Measurements from ENCODE around the gene CLEC16A.

CLEC16A gene

DNA sequence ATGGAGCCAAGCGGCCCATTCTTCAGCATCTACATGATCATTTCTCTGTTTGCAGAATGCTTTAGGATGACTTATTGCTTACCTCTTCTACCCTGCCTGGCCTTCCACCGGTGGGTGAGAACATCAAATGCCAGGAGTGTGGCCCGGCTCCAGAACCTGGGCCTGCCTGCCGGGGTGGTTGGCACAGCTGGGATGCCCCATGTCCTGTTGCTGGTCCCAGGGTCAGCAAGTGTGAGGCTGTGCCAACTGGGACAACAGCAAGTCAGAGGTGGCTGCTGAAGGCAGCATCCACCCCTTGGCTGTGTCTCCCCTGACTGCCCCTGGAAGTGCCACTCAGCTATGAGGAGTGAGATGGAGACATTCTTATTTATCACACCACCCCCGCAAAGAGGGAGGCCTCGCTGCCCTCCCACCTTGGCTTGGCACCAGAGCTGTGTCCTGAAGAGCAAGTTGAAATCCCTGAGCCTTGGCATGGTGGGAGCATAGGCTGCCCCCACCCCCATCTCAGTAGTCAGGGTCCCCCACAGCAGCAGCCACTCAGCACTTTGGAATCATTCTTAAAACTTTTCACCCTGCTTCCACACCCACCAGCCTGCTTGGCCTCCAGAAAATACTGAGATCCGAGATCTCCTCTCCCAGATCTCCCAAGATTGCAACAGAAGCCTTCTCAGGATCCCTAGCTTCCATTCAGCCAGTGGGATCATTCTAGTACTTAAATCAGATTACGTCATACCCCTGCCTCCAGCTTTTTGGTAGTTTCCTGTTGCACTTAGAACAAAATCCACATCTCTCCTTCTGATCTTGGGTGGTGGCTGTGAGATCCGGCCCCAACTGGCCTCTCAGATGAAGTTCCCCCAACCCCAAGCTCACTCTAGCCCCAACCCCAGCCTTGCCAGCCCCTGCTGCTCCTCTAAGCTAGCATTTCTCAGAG lies 184.1 kb downstream of the CLEC16A start:
- FAIRE-seq, result no peak

DNA sequence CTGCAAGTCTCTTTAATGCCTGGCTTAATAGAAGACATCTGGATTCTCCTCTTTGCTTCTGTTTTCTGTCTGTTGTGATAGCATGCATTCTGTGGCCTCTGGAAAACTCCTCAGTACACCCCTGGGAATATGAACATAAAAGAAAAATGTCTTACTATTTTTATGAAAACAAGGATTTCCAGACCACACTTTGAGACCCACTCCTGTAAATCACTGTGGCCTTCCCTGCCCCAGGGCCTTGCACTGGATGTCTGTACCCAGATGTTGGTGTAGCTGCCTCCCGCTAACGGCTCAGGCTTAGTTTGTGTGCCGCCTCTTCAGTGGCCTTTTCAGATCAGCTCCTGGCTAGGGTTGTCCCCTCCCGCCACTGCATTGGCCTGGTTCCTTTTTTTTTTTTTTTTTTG lies 185.0 kb downstream of the CLEC16A start:
- FAIRE-seq, result no peak

DNA sequence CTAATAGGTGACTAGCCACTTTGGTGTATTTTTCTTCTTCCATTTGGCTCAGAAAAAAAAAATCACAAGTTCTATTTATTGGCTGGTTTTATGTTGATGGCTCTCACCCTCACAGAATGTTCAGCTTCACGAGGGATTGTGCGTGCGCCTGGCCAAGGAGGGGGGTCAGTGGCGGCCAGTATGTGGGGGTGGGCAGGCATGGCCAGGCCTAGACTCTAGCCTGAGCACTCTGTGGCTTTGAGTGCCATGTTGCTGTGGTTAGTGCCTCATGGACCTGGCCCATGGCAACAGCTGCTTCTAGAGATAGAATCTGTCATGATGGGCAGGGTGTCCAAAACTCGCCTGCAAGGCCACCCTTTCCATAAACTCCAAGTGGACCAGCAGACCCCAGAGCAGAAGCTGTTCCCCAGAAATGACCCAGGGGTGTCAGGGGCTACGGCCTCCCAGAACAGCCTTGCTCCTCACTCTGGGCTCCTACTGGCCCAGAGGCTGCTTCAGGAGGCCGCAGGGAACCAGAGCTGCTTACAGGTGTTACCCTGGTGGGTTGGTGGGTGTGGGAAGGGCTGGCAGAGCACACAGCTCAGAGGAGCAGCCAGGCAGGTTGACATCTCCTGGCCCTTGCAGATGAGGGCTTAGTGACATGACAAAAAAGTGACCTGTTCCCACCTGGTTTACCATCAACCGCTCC lies 186.8 kb downstream of the CLEC16A start:
- FAIRE-seq, result no peak

DNA sequence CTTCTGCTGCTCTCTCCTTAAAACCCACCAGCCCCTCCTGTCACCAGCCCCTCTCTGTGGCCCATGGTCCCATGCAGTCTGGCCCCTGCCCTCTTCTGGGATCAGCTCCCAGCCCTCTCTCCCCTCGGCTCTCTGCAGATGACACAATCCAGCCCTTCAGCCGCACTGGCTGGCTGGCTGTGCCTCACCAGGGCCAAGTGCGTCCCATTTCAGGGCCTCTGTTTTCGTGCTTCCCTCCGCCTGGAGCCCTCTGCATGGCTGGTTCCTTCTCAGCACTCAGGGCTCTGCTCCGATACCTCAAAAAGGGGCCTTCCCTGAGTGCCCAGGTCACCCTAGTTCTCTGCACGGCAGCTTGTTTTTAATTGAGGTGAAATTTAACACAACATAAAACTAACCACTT lies 187.3 kb downstream of the CLEC16A start:
- no peak for FAIRE-seq

DNA sequence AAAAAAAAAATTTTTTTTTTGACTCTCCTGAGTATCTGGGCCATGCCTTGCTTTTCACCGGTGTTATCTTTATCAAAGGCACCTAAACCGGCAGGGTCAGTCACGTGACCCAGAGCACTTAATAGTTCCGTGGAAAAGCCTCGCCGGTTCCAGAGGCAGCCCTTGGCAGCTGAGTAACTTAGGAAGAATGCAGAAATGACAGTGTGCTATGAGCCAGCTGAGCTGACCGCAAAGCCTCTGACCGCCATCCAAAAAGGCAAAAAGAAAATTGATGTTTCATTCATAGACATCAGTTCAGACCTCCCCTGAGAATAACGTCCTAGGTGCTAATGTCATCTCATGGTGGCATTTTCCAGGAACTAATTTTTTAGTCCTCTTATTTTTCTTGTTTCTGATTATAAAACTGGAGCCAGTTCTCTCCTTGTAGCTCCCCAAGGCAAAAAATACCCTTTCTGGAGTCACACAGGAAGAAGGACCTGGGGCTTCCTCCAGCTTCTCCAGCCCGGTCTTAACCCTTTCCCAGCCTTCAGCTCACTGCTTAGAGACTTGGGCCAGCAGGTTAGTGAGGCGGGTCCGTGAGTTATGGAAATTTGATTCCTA lies 189.1 kb downstream of the CLEC16A start:
- FAIRE-seq, result no peak

DNA sequence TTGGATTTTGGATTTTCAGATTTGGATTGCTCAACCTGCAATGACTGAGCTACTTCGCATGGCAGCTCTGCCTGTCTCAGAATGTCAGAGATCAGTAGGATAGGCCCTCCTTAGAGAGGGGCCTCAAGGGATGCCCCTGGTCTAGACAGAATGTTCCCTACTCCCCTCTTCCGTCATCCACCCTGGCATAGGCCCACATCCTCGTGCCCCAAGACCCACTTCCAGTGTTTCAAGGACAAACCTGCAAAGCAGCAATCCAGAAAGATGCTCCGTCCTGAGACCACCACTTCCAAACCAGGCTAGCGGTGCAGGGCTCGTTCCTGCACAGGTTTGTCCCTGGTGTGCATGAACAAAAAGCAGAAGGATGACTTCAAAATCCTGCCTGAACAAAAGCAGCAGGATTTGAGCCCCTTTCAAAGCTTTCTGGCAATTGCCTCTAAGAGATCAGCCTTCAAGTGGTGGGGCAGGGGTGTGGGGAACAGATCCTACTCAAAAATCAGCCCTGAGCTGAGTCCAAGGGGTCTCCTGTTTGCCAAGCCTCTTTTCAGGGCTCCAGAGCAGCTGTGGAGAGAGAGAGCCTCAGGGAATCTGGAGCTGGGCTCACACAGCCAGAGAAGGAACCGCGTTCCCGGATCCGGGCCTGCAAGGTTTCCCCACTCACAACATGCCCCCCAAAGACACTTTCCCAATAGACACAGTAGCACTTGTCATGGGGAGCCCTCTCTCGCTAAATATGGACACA lies 190.5 kb downstream of the CLEC16A start:
- FAIRE-seq, result no peak

DNA sequence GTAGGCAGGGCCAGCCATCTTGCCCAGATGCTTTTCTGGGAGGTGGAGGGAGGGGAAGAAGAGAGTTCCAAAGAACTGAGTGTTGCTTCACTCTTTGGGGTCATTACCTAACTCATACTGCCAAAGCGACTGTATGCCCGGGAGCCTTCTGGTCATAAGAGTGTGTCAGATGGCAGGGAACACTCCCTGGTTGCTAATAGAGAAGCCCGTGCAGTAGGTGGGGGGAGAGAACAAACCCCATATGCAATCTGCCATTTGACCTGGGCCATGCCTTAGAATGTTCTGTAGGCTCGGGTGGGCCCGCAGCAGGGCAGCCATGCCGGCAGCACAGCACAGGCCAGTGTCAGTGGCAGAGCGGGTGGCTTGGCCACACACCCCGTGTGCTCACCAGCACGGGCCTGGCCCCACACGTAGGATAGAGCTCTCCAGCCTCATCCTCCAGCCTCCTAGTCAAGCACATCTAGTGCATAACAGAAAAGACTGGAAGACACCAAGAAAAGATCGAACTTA lies 191.2 kb downstream of the CLEC16A start:
- FAIRE-seq, result no peak

DNA sequence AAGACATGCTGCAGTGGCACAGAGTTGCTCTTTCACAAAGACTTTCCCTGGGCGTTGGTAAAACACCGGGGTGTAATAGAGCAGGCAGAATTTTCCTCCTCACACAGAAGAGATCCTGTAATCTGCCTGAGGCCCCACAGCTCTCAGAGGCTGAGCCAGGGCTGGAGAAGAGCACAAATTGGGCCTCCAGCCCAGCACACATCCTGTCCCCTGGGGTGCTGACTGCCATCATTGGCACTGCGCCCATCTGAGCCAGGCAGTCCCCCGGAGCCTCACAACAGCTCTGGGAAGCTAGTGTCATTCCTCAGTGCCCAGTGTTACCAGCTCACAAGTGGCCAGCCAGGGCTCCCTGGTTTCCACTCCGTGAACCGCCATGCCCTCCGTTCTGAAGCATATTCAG lies 192.2 kb downstream of the CLEC16A start:
- FAIRE-seq, result no peak

DNA sequence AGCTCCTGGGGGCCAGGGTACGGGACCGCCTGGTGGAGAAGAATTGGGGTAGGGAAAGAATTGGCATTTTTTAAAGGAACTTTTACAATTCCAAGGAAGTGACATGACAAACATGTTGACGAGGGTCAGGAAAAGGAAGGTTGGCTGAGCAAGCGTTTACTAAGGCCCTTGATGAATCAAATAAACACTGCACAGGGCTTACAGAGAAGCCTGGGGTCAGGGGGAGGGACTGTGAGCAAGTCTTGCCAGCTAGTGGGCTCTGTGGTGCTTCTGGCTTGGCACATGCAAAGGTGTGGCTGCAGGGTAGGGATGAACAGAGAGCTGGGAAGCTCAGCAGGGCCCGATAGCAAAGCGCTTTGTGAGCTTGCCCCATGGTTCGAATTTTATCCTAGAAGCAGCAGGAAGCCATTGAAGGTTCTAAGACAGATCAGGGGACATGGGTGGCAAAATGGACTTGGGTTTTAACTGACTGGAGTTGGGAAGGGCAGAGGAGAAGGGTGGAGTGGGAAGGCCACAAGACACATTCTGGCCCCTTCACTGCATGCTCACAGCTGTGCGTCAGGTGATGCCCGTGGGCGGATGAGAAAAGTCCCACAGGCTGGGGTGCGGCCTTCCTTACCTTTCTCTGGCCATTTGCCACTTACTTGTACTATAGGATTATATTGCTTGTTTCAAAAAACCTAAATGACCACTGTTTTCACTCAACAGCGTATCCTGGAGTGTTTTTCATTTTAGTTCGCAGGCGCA lies 193.8 kb downstream of the CLEC16A start:
- FAIRE-seq, result no peak

DNA sequence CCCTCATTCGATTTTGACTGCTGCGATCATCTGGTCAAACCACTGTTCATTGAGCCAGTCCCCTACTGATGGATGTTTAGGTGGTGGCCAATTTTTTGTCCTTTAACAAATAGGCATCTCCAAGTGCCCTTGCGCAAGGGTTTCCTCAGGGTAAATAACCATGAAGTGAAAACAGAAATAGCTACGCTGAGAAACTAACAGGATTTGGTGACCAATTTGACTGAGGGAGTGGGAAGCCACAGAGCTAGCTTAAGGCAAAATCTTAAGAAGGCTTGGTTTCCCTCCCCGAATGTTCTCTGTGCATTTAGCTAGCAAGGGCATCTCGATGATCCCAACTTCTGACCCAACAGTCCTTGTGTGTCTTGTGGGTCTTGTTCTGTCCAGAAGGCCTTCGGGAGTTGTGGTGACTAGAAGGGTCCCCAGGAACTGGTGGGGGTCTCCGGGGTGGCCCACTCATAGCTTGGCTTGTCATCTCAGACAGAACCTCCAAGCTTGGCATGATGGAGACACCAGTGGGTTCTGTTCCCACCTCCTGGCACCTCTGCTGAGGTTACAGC lies 194.5 kb downstream of the CLEC16A start:
- FAIRE-seq, result no peak

DNA sequence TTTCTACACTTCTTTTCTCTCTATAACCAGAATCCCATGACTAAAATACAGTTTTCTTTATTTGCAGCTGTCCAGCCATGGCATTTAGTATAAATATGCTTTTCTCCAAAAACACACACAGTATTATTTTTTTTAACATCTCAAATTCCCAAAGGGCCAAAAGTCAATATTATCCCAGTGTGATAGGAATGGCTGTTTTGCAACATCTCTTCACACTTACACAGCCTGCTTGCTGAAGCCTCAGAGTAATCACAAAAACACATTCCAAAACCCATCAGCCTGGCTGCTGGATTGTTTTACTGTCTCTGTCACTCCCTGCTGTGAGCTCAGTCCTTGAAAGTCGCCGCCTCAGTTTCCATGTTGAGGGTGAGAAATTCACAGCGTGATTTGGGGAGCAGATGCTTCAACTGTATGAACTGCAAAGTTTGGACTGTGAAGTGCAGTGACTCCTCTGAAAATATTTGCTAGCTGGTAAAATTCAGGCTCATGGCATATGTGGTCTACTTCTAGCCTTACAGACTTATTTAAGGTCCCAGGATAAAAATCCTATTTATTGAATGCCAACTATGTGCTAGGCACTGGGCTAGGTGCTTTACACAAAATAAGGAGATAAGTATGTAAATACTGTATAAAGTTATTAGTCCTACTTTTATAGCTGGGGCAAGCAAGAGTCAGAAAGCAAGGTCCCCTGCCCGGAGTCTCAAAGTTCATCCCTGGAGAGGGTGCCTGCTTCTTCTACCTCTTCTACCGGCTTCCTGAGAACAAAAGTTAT lies 195.1 kb downstream of the CLEC16A start:
- FAIRE-seq, result no peak

DNA sequence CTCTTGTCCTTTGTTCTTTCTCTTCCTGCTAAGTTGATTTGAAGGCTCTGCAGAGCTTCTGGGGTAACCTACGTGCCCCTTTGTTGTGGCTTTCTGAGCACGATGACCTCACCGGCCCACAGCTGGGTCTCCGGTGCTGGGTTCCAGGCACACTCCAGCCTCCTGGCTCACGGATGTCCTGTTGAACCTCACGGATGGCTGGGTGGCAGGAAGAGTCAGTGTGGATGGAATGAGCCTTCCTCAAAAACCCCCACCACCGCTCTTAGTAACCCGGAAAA lies 195.7 kb downstream of the CLEC16A start:
- FAIRE-seq, result no peak

DNA sequence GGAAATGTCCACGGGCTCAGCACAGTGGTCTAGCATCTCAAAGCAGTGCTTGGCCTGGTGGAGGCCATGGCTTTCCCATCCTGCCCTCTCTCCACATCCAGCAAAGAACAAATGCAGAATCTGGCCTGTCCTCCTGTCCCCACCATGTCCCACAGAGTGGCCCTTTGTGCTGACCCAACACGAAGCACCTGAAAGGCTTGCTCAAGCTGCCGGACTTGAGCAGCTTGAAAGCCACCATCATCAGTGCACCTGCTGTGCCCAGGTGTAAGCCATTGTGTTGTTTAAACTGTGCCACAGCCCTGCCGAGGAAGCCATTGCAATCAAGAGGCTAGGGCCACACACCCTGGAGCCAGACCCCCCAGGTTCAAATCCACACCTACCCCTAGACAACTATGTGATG lies 196.1 kb downstream of the CLEC16A start:
- FAIRE-seq, result no peak

DNA sequence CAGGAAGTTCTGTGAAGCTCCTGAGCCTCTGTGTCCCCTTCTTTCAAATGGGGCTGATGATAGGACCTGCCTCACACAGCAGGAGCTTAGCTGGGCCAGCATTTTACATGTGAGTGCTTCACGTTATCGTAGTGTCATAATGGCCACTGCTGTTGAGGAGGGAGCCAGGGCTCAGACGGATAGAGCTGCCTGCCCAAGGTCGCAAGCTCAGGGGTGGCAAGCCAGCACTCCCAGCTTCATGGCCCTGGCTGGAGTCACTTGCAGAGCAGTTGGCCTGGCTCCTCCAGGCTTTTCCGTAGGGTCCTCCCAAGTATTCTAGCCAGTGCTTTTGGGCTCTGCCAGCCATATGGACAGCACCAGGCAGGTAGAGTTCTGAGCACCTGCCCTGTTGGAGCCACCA lies 196.5 kb downstream of the CLEC16A start:
- no peak for FAIRE-seq

DNA sequence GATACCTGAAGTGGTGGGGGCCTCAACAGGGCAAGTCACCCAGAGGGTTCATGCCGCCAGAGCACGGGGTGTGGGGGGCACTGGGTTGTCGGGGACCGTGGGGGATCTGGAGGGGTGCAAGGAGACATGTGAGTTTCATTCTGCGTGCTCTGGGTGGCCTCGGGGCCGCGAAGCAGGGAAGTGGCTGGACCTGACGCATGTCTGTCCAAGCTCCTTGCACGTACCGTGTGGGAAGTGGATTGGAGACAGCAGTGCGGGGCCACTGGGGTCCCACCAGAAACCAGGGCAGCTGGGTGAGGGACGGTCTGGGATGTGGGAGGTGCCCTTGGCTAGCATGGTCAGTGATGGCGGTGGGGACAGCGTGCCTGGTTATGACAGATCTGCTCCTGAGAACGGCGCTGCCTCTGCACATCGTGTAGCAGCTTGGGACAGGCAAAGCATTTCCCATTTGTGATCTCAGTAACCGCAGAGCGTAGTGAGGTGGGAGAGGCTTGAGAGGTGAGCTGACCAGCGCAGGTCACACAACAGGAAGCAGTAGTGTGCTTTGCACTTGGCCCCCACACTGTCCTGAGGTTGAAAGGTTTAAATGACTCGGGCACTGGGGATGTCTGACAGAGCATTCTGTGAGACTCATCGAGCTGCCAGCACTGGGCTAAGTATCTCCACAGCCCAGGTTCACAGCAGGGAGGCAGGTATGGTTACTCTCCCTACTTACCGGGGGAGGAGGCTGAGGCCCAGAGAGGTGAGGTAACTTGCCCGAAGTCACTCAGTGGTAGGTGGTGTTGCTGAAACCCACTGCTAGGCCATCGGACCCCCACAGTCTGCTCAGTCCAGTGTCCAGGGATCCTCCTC lies 197.3 kb downstream of the CLEC16A start:
- no peak for FAIRE-seq

DNA sequence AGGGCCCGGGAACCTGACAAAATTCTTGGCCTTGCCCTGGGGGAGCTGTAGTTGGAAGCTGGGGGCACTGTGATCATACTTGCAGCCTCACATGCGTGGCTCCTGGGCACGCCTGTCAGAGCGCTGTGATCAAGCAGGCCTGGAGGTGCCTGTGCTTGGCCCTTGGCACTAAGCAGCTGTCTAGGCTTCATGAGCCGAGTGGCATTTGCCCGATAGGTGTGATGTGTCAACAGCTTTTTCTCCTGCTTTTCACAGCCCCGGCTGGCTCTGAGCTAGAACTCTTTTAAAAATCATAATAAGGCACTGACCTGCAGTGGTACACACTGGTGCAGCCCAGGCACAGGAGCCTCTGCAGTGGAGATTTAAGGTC lies 197.9 kb downstream of the CLEC16A start:
- FAIRE-seq, result no peak

DNA sequence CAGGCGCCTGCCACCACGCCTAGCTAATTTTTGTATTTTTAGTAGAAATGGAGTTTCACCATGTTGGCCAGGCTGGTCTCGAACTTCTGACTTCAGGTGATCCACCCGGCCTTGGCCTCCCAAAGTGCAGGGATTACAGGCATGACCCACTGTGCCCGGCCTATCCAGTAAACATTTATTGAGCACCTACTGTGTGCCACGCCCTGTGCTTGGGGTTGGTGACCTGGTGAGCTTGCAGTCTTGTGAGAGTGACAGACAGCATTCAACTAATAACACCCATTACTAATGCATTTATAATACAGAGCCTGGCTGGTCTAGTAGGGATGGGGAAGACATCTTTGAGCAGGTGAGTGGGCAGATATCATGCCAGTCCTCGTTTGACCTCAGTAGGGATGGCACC lies 198.6 kb downstream of the CLEC16A start:
- FAIRE-seq, result no peak

DNA sequence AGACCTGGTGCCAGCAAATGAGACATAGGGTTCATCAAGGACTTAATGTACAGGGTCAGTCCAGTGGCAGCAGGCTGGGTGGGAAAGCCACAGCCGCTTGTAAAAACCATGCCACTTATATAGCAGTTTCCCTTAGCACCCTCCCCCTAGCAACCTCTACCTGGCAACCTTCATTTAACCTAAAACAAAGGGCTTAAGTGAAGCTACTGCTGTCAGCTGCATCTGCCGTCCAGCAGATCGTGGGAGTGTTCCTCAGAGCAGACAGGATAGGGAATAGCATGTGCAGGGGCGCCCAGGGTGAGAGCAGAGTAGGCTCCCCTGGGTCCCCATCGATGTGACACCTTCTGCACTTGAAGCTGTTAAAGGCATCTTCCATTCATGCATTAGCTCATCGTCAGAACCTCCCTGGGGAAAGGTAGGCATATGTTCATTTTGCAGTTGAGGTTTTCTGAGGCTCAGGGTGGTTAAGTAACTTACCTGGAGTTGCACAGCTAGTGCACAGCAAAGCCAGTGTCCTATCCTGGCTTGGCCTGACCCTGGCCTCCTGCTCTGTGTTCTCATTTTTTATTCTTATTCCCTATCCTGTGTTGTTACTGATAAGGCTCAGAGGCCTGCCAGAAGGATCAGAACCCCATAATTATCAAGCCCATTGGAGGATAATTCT lies 199.1 kb downstream of the CLEC16A start:
- no peak for FAIRE-seq

DNA sequence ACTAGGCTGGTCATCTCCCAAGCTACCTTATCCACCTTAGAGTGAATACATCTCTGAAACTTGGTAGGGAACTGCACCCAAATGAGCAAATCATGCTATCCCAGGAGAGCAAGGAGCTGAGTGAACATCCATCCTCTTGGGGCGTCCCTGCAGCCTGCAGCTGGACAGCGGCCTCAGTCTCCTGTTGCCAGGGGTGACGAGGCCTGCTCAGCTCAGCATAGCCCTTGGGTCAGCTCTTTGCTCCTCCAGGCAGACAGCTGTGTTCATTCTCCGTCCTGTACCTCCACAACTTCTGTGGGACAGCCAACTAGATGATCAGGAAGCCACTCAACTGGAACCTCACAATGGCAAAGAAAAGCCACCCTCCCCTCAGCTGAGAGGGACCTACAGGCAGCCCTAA lies 199.8 kb downstream of the CLEC16A start:
- FAIRE-seq, result no peak

Data from TTC549 (cell line).